Activated naive CD8-positive, alpha-beta T cell treated with anti-CD3 and anti-CD28 coated beads, Interleukin-2, amount 50 U/mL, for 16 hours (primary cell): ENCODE results near the gene PCSK7.

Source experiments
- DNase-seq: peaks from one replicate; pipeline ENCODE4 v3.0.0-alpha.2; 2020; ENCODE audit warnings: low read depth, low spot score

The PCSK7 gene

DNA sequence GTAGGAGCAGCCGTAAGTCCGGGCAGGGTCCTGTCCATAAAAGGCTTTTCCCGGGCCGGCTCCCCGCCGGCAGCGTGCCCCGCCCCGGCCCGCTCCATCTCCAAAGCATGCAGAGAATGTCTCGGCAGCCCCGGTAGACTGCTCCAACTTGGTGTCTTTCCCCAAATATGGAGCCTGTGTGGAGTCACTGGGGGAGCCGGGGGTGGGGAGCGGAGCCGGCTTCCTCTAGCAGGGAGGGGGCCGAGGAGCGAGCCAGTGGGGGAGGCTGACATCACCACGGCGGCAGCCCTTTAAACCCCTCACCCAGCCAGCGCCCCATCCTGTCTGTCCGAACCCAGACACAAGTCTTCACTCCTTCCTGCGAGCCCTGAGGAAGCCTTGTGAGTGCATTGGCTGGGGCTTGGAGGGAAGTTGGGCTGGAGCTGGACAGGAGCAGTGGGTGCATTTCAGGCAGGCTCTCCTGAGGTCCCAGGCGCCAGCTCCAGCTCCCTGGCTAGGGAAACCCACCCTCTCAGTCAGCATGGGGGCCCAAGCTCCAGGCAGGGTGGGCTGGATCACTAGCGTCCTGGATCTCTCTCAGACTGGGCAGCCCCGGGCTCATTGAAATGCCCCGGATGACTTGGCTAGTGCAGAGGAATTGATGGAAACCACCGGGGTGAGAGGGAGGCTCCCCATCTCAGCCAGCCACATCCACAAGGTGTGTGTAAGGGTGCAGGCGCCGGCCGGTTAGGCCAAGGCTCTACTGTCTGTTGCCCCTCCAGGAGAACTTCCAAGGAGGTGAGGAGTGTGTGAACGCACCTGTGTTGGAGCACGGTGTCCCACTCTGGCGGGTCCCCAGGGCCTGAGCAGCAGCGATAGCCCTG lies 32.6 kb downstream of the PCSK7 start, which contains the start of gene TAGLN:
TAGLN (plus strand) TSS at position 318 of the 863 bp plus-strand sequence. CDS start 3,644 bp downstream, outside the sequence.
- DNase-seq = no peak

DNA sequence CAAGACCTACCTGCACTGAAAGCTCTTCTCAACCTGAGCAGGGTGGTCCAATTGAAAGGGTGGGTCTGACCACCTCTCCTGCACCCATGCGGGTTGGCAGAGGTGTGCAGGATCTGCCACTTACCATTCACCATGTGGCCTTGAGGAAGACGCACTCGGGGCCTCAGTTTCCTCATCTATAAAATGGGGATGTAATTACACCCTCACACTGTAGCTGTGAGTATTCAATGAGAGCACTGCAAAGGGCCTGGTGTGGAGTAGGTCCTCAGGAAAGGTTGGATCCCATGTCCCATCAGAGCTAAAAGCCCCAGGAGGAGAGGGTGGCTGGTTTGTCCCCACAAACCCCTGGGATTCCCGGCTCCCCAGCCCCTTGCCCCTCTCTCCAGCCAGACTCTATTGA lies 33.3 kb downstream of the PCSK7 start:
- no peak for DNase-seq

DNA sequence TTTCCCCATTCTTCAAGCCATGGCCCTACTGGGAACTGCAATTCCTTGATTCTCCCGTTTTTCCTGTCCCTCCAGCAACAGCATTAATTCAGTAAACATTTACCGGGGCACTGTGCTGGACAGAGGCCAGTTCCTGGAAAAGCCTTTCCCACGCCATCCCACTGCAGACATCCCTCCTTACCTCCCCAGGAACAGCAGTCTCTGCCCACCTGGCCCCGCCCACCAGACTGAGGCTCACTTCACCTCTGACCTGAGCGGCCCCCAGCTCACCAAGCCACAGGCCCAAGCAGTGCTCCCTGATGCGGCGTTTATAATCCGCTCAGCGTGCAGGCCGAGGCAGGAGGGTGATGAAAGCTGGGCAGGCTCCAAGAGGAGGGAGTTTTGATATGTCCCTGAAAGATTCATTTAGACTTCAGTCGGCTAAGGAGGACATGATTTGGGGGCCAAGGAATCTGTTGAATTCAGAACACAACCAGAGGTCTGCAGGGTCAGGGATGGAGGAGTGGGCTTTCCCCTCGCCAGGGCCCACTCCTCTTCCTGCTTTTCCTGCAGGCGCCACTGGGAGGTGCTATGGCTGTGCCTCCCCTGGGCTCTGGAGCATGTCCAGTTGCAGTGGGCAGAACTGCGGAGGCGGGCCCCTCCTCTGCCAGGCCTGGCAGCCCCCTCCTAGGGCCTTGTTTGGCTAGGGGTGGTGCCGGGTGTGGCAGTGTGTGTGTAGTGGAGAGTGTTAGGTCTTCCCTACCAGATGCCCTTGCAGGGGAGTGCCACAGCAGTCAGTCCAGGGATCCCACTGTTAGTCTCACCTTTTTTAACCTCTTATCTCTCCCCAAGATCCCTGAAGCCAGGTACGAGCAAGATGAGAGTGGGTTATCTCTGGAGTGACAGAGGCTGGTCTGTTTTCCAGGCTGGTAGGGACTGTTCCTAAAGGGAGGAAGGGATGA lies 34.1 kb downstream of the PCSK7 start:
- no peak for DNase-seq

DNA sequence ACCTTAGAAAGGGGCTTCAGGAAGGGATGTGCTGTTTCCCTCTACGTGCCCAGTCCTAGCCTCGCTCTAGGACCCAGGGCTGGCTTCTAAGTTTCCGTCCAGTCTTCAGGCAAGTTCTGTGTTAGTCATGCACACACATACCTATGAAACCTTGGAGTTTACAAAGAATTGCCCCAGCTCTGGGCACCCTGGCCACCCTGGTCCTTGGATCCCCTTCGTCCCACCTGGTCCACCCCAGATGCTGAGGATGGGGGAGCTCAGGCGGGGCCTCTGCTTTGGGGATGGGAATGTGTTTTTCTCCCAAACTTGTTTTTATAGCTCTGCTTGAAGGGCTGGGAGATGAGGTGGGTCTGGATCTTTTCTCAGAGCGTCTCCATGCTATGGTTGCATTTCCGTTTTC lies 34.9 kb downstream of the PCSK7 start:
- no peak for DNase-seq

DNA sequence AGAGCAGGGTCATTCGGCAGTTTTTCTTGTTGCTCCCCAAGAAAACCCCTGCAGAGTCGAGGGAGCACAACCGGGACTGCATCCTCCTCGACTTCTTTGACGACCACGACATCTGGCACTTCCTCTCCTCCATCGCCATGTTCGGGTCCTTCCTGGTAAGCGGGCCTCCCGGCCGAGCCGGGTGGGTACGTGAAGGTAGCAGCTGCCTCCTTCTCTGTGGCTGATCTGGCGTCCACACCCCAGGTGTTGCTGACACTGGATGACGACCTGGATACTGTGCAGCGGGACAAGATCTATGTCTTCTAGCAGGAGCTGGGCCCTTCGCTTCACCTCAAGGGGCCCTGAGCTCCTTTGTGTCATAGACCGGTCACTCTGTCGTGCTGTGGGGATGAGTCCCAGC lies 36.1 kb downstream of the PCSK7 start:
- DNase-seq = no peak

DNA sequence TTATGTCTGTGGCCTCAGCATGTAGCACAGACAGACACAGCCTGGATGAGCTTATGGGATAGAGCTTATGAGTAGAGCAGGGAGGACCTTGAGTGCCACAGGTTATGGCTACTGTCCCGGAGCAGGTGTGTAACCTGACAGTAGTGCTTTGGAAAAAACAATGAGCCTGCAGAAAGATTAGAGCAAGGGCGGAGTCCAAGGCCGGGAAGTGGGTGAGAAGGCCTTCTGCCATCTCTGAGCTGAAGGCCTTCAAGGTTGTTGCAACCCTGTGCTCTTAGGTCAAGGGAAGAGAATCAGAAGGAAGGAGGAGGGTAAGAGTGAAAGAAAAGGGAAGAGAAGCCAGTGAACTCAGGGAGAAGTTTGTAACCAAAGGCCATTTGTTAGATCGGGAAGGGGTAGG lies 36.6 kb downstream of the PCSK7 start:
- DNase-seq = no peak

DNA sequence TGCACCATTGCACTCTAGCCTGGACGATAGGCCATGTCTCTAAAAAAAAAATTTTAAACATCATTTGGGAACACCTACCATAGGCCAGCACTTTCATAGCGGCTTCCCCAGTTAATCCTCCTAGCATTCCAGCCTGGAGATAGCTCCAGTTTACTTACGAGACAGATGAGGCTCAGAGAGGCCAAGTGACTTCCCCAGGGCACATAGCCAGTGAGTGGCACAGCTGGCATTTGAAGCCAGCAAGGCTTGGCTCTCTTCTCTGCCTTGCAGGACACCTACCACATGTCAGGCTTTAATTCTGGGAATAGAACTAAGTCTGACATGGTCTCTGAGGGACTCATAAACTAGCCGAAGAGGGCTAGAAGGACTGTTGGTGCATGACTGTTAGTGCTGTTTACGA lies 37.6 kb downstream of the PCSK7 start:
- no peak for DNase-seq

DNA sequence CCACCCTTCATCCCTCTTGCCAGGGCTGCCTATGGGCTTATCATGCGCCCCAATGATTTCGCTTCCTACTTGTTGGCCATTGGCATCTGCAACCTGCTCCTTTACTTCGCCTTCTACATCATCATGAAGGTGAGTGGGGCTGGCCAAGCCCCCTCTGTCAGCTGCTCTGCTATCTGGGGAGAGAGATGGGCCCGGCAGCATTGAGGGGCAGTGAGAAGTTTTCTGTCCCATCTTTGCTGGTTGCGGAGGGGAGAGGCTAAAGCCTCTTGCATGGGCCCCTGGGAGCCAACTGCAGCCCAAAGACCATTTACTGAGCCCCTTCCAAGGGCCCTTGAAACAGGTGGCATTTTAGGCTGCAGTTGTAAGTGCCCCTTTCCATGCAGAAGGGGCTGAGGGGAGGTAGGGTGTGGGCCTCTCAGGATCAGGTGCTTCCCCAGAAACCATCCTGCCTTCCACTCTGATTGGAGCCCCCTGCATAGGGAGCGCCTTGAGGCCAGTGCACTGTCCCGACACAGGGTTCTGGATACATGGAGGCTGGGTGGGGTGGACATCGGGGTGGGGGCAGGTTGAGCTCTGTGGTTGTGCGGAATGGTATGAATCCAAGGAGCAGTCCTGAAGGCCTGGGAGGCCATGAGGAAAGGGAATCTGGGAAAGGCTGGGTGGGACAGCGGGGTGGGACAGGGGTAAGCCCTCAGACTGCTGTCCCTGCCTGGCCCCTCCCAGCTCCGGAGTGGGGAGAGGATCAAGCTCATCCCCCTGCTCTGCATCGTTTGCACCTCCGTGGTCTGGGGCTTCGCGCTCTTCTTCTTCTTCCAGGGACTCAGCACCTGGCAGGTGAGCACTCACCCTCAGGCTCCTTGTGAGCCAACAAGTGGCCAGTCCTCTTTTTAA lies 38.5 kb downstream of the PCSK7 start:
- no peak for DNase-seq

DNA sequence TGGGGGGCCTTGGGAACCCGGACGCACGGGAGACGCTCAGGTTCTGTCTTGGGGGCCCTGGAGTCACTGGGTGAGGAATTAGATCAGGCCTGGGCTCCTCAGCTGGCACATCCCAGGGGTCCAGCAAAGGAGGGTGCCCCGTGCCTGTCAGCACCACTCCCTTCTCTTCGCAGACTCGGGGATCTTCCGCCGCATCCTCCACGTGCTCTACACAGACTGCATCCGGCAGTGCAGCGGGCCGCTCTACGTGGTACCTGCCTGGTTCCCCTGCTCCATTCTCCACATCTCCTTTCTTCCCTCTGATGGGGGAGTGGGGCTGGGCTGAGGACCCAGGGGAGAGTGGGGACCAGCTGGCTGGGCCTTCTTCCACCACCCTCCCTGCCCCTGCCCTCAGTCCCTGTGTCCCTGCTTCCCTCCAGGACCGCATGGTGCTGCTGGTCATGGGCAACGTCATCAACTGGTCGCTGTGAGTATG lies 39.4 kb downstream of the PCSK7 start:
- DNase-seq = no peak

DNA sequence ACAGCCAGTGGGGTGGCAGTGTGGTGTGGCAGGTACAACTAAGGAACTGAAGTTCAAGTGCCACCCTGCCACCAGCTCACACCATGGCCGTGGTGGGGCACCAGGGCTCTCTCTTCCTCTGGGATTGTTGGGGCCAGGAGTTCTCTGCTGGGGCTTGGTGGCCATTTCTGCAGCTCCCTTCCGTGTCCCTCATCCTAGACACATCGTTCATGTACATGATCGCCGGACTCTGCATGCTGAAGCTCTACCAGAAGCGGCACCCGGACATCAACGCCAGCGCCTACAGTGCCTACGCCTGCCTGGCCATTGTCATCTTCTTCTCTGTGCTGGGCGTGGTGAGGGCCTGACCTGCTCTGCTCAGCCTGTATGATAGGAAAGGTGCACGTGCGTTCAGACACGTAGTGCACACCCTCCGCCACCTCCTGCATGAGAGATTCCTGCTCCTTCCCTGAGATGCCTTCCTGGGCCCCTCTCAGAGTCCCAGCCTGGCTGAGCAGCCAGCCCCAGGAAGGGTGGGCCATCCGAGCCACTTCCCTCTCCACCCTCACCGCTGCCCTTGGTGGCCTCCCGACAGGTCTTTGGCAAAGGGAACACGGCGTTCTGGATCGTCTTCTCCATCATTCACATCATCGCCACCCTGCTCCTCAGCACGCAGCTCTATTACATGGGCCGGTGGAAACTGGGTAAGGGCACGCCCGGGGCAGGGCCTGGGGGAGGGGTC lies 40.0 kb downstream of the PCSK7 start:
- no peak for DNase-seq

DNA sequence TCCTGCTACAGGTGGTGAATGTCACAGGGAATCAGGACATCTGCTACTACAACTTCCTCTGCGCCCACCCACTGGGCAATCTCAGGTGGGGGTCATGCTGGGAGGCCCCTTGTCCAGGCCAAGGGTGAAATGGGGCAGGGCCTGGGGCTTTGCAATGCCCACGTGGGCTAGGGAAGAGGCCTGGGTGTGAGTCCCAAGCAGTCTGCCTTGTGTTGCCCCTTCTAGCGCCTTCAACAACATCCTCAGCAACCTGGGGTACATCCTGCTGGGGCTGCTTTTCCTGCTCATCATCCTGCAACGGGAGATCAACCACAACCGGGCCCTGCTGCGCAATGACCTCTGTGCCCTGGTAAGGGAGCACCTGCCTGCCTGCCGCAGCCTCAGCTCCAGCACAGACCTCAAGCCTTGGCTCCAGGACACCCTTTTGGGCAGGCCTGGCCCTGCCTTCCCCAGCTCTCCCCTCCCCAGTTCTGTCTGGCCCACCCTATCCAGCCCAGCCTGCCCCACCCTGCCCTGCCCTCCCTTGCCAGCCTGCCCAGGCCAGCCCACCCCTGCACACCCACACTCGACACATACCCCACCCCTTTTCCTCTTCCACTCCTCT lies 41.8 kb downstream of the PCSK7 start:
- DNase-seq = no peak

DNA sequence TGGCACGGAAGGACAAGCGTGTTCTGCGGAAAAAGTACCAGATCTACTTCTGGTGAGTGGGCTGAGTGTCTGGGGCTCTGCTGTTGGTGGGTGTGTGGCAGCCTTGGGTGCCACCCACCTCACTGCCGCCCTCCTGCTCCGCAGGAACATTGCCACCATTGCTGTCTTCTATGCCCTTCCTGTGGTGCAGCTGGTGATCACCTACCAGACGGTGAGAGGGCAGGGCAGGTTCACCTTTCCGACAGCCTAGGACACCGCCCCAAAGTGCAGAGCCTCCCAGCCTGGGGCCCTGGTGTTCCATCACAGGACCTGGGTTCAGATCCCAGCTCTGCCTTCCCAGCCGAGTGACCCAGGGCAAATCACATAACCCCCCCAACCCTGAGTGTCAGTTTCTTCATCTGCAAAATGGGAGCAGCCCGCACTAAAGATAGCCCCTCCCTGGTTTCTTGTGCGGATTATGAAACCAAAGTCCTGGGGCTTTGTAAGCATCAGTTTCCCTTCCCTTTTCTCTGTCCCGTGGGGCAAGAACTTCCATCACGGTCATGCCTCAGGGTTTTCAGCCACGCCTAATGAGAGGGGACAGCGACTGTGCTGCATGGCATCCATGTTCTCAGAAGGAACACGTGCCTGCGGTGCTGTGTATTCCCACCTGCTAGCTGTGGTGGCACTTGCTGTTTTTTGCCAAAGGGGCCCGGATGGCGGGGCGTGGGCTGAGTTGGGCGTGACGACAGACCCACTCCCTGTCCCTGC lies 42.5 kb downstream of the PCSK7 start:
- DNase-seq = no peak

DNA sequence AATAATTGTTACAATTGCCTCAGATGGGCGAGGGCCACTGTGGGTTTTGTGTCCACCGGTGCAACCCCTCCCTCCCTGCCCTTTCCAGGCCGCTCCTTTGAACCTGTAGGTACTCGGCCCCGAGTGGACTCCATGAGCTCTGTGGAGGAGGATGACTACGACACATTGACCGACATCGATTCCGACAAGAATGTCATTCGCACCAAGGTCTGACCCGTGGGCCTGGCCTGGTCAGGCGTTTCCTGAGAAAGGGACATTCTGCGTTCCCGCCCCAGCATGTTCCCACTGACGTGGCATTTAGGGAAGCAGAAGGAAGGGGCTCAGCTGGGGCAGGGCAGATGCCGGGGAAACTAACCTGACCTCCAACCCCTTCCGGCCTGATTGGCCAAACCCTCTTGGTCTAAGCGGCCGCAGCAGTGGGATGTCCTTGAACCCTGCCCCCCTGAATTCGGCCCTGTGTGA lies 43.2 kb downstream of the PCSK7 start:
- DNase-seq = no peak

DNA sequence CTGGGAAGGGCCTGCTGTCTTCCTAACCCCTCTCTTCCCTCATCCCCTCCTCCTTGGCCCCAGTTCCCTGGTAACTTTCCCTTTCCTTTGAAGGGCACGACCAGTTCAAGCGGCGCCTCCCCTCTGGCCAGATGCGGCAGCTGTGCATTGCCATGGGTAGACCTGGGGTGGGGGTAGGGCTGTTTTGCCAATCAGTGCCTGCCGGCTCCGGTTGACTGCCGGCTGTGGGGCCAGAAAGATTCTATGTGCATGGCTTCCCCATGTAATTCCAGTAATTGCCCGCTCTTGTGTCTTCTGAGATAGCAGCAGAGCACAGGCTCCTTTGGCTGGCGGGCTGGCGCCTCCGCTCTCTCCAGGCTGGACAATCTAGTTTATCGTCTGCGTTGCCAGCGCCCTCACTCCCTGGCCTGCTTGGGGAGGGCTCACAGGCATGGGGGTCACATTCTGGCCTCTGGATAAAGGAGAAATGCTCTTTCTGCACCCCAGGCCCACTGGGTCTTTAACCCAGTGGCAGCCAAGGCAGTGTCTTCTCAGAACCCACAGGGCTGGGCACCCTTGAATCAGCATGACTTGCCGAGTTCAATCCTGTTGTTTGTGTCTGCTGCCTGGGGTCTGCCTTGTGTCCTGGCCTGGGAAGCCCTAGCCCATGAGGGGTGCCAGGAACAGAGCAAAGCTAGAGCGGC lies 43.9 kb downstream of the PCSK7 start:
- DNase-seq = no peak

DNA sequence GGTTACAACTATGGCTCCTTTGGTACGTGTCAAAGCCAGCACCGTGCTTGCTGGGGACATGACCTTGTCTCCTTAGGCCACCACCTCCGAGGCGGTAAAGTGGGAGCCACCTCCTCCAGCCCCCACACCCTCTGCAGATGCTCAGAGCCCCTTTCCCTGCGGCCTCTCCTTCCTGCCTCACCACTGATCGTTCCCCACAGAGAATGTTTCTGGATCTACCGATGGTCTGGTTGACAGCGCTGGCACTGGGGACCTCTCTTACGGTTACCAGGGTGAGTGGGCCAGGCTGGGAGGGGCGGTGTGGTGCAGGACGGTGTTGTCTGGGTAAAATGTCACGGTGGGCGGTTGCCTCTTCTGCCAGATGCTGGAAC lies 44.5 kb downstream of the PCSK7 start:
- DNase-seq = no peak

DNA sequence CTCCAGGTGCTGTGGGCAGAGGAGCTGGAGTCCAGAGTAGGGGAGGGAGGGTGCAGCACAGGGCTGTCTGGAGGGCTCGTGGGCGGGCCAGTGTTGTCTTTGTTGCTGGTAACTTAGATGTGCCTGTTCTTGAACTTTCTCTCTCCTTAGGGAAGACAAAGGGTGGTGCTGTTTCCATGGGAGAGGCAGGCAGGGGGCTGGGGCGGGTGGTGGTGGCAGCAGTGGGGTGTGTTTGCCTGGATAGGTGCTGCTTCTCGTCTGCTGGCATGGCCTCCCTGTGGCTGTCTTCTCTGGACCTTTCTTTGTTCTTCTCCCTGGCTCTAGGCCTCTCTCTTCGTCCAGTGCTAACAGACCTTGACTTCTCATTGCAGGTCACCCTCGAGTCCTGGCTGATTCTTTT lies 44.9 kb downstream of the PCSK7 start:
- no peak for DNase-seq

DNA sequence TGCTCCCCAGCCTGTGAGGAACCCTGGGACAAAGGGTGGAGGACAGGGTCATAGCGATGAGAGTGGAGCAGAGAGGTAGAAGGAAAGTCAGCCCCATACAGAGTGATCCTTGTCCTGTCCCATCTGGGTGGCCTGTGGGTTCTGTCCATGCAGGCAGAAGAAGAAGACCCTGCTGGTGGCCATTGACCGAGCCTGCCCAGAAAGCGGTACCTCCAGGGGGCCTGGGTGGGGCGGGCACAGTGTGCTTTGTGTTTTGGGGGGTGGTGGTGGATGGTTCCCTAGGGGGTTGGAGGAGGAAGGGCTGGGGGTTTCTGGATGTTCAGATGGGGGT lies 45.5 kb downstream of the PCSK7 start:
- no peak for DNase-seq

DNA sequence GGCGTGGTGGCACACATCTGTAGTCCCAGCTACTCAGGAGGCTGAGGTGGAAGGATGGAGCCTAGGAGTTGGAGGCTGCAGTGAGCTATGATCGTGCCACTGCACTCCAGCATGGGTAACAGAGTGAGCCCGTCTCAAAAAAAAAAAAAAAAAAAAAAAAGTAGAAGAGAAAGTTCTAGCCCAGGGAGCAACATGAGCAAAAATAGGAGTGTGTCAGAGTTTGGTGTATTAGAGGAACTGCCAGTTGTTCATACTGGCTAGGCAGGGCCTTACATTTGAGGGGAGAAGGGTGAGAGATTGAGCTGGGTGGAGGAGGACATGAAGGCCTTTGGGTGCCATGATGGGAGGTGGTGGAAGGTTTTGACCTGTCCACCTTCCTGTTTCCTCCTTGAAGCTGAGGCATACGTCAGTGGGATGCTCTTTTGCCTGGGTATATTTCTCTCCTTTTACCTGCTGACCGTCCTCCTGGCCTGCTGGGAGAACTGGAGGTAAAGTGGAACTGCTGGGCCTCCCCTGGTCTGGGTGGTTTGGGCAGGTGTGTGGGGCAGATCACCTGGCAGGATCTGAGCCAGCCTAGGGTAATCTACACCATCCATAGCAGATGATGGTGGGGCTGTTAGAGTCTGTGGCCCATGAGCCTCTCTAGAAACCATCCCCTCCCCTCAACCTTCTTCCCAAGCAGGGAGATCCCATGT lies 46.0 kb downstream of the PCSK7 start:
- DNase-seq = no peak
